WERI-Rb-1 (cell line): Measurements from ENCODE around the gene SHANK3.

Experiments
- DNase-seq: peaks from one replicate; pipeline ENCODE4 v3.0.0-alpha.2; 2020
- H3K27ac ChIP-seq: fragments of 250-450 bp; sonication (Bioruptor Pico); 2 replicates; pipeline ENCODE4 v1.5.1; 2020; ENCODE audit warnings: mild to moderate bottlenecking, moderate library complexity
- H3K27me3 ChIP-seq: fragments of 250-450 bp; sonication (Bioruptor Pico); 2 replicates; pipeline ENCODE4 v1.5.1; 2021; ENCODE audit warnings: mild to moderate bottlenecking, low read depth, moderate library complexity; ENCODE audit not compliant: insufficient read depth, severe bottlenecking
- H3K36me3 ChIP-seq: fragments of 250-450 bp; sonication (Bioruptor Pico); 2 replicates; pipeline ENCODE4 v1.5.1; 2020; ENCODE audit warnings: mild to moderate bottlenecking, moderate library complexity
- H3K4me3 ChIP-seq: 2 replicates; pipeline ENCODE4 v1.5.1; 2011; ENCODE audit warnings: low read depth, mild to moderate bottlenecking, control low read depth, low read length
- H3K9me3 ChIP-seq: fragments of 250-450 bp; sonication (Bioruptor Pico); 2 replicates; pipeline ENCODE4 v1.5.1; 2021; ENCODE audit warnings: mild to moderate bottlenecking, moderate library complexity; ENCODE audit not compliant: severe bottlenecking
- CTCF ChIP-seq: IDR thresholded peaks from 2 replicates; pipeline ENCODE4 v1.5.1; 2011; ENCODE audit warnings: low read depth, mild to moderate bottlenecking, control low read depth, inconsistent platforms, low read length

Gene SHANK3

GRCh38 chr22:50714631-50715179 lies 42.1 kb downstream of the SHANK3 start:
- Histone ChIP-seq H3K4me3 (no peak overlapping the region), H3K36me3 (no peaks in the 10 kb centered on the region), H3K9me3 (no peaks in the 10 kb centered on the region), H3K27me3 (no peaks in the 10 kb centered on the region), H3K27ac (no peak overlapping the region)
- no peak for DNase-seq
- TF ChIP-seq CTCF = no peak

- Histone ChIP-seq H3K27ac (no peak overlapping the region), H3K4me3 (no peak overlapping the region), H3K36me3 (no peaks in the 10 kb centered on the region), H3K9me3 (no peaks in the 10 kb centered on the region), H3K27me3 (no peaks in the 10 kb centered on the region)
- TF ChIP-seq CTCF = no peak
- no peak for DNase-seq
Observed at GRCh38 chr22:50715250-50715649, 42.6 kb downstream of the SHANK3 start.

- Histone ChIP-seq H3K9me3 (no peaks in the 10 kb centered on the region), H3K36me3 (no peaks in the 10 kb centered on the region), H3K4me3 (no peak overlapping the region), H3K27ac (no peak overlapping the region), H3K27me3 (no peaks in the 10 kb centered on the region)
- no peak for TF ChIP-seq CTCF
- peak; percentile 46 for DNase-seq
Observed at GRCh38 chr22:50715776-50716175, 43.2 kb downstream of the SHANK3 start.

GRCh38 chr22:50716290-50717024 lies 43.8 kb downstream of the SHANK3 start:
- Histone ChIP-seq H3K4me3 (no peak overlapping the region), H3K36me3 (no peaks in the 10 kb centered on the region), H3K27ac (no peak overlapping the region), H3K9me3 (no peaks in the 10 kb centered on the region), H3K27me3 (no peaks in the 10 kb centered on the region)
- TF ChIP-seq CTCF = no peak
- DNase-seq = no peak

GRCh38 chr22:50717709-50718351 lies 45.2 kb downstream of the SHANK3 start:
- TF ChIP-seq CTCF = no peak
- no peaks in the 10 kb centered on the region for H3K27me3 ChIP-seq
- no peak for DNase-seq
- no peaks in the 10 kb centered on the region; the same call in 1 of the 2 replicates for H3K36me3 ChIP-seq
- no peak overlapping the region for H3K4me3 ChIP-seq
- H3K27ac ChIP-seq = no peak overlapping the region
- H3K9me3 ChIP-seq = no peaks in the 10 kb centered on the region
